Esophagus squamous epithelium (tissue), 5 donors: Measurements from ENCODE around the gene DEGS1. TPM values are rescaled to one million over a fixed set of nuclear protein-coding genes. Genes with fewer than 3 reads are reported as not detected.

ENCODE experiments used
- DNase-seq: peaks from one replicate; lab custom pipeline; 2025; lab: John Stamatoyannopoulos, UW
- H3K27ac ChIP-seq, 4 donors: fragments of 200-600 bp; sonication (generic); one replicate each; pipeline ENCODE4 v1.5.1; 2016 to 2019; ENCODE audit warnings: mild to moderate bottlenecking in 1 of 4
- H3K27me3 ChIP-seq, 4 donors: fragments of 200-600 bp; sonication (generic); 1 replicate in 3 of 4; 2 replicates in 1 of 4; pipeline versions ENCODE4 v1.5.1 to v1.6.0; 2017 to 2021; ENCODE audit warnings: antibody characterized with exemption in 1 of 4
- H3K36me3 ChIP-seq, 3 donors: fragments of 200-600 bp; sonication (generic); one replicate each; pipeline ENCODE4 v1.5.1; 2016 to 2019
- H3K4me1 ChIP-seq, 3 donors: fragments of 200-600 bp; sonication (generic); one replicate each; pipeline ENCODE4 v1.5.1; 2017 to 2019
- H3K4me3 ChIP-seq, 4 donors: fragments of 200-600 bp; sonication (generic); 1 replicate in 3 of 4; 2 replicates in 1 of 4; pipeline ENCODE4 v1.5.1; 2016 to 2019; ENCODE audit warnings: mild to moderate bottlenecking in 2 of 4, moderate library complexity in 1 of 4
- H3K9me3 ChIP-seq, 3 donors: fragments of 200-600 bp; sonication (generic); one replicate each; pipeline ENCODE4 v1.5.1; 2016 to 2019
- CTCF ChIP-seq, 6 experiments: fragments of 450-650 bp in 4 of 6; fragments of 200-600 bp in 2 of 6; sonication (generic) in 2 of 6; IDR thresholded peaks; one replicate each; pipeline ENCODE4 v1.5.1; 2016 to 2019; ENCODE audit warnings: antibody characterized with exemption in 6 of 6, mild to moderate bottlenecking in 4 of 6, moderate library complexity in 4 of 6
- POLR2A ChIP-seq, 4 donors: fragments of 450-650 bp; IDR thresholded peaks; one replicate each; pipeline ENCODE4 v1.6.1; 2017; ENCODE audit warnings: antibody characterized with exemption in 4 of 4, mild to moderate bottlenecking in 4 of 4, moderate library complexity in 3 of 4
- WGBS, 2 donors: methylation state at CpG; one replicate each; pipeline ENCODE4 v1.1.5; 2018; 5-methylcytosine and 5-hydroxymethylcytosine counted together
- intact Hi-C: fragments of 100-400 bp; cut with DNase I; formaldehyde crosslinking; loops from one replicate; pipeline ENCODE4 v1.15.0; 2022
- total RNA-seq, 4 donors: library from RNA; depleted of rRNA; stranded (reverse); fragments of >200 nt; gene quantifications; one replicate each; pipeline ENCODE4 v1.1.0, GENCODE V29; 2016
- donor health status: DM: yes; HTN: yes; CAD: no.

DEGS1 gene
- total RNA-seq, 4 donors from 2014 or later = 50.2 to 93.3 (median 67.8) TPM

GRCh38 chr1:224149709-224150108 lies 33.3 kb upstream of the DEGS1 start:
- Histone ChIP-seq H3K9me3 (no peaks in the 10 kb centered on the region), H3K4me1 (no peaks in the 10 kb centered on the region), H3K27ac (no peak overlapping the region), H3K36me3 (peaks cover 0 to 61% (median 0%) of the 10 kb centered on the region in 3 donors), H3K4me3 (no peak overlapping the region), H3K27me3 (no peaks in the 10 kb centered on the region)
- DNase-seq = no peak
- intact Hi-C loops = no loop called here
- WGBS, 2 donors = 36 to 60% methylated on average over 1 of the region's 1 CpG
- TF ChIP-seq POLR2A (IDR thresholded peaks at IDR 0.05) = no peak
- no peak for TF ChIP-seq CTCF (IDR thresholded peaks at IDR 0.05)

GRCh38 chr1:224151117-224151516 lies 31.9 kb upstream of the DEGS1 start:
- WGBS, 2 donors = 79 to 91% methylated on average over 3 of the region's 3 CpGs
- no peak for DNase-seq
- TF ChIP-seq POLR2A (IDR thresholded peaks at IDR 0.05) (no peak), CTCF (IDR thresholded peaks at IDR 0.05) (no peak)

DNA sequence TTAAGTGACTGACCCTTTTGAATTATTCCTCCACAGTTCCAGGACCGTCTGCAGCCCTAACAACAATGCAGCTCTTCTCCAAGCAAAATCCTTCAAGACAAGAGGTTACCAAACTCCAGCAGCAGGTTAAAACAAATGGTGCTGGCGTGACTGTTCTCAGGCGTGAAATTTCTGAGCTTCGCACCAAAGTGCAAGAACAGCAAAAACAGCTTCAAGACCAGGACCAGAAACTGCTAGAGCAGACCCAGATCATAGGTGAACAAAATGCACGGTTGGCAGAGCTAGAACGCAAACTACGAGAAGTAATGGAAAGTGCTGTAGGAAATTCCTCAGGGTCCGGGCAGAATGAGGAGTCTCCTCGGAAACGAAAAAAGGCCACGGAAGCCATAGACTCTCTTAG lies 25.7 kb upstream of the DEGS1 start:
- intact Hi-C loops = no loop called here

More at GRCh38 chr1:224151117-224151516, 31.9 kb upstream of the DEGS1 start:
- no peaks in the 10 kb centered on the region for H3K27me3 ChIP-seq
- no peaks in the 10 kb centered on the region for H3K9me3 ChIP-seq
- intact Hi-C loops = no loop called here
- H3K36me3 ChIP-seq = peaks cover 0 to 57% (median 0%) of the 10 kb centered on the region in 3 donors
- H3K27ac ChIP-seq = no peak overlapping the region
- H3K4me3 ChIP-seq = no peak overlapping the region
- no peaks in the 10 kb centered on the region for H3K4me1 ChIP-seq

GRCh38 chr1:224159541-224159940 lies 23.5 kb upstream of the DEGS1 start:
- 67 to 71% methylated on average over 6 of the region's 6 CpGs for WGBS, 2 donors

More for the DNA sequence above, 25.7 kb upstream of the DEGS1 start:
- no peak for DNase-seq
- Histone ChIP-seq H3K36me3 (peaks cover 0 to 90% (median 6%) of the 10 kb centered on the region in 3 donors), H3K4me3 (no peak overlapping the region), H3K9me3 (no peaks in the 10 kb centered on the region), H3K27me3 (no peaks in the 10 kb centered on the region), H3K4me1 (no peaks in the 10 kb centered on the region), H3K27ac (no peak overlapping the region)
- TF ChIP-seq POLR2A (IDR thresholded peaks at IDR 0.05) = no peak
- TF ChIP-seq CTCF (IDR thresholded peaks at IDR 0.05) = no peak
- 91 to 96% methylated on average over 11 of the region's 11 CpGs for WGBS, 2 donors

More at GRCh38 chr1:224159541-224159940, 23.5 kb upstream of the DEGS1 start:
- DNase-seq = no peak
- H3K9me3 ChIP-seq = no peaks in the 10 kb centered on the region
- H3K4me3 ChIP-seq = no peak overlapping the region
- TF ChIP-seq CTCF (IDR thresholded peaks at IDR 0.05) (no peak), POLR2A (IDR thresholded peaks at IDR 0.05) (no peak)
- H3K4me1 ChIP-seq = no peaks in the 10 kb centered on the region
- no peak overlapping the region for H3K27ac ChIP-seq
- intact Hi-C loops = no loop called here
- H3K27me3 ChIP-seq = no peaks in the 10 kb centered on the region
- H3K36me3 ChIP-seq = peaks cover 0 to 74% (median 6%) of the 10 kb centered on the region in 3 donors
